Subcutaneous adipose tissue (tissue), 4 donors: ENCODE results near the gene OR6C2. TPM values are rescaled to one million over a fixed set of nuclear protein-coding genes. Genes with fewer than 3 reads are reported as not detected.

Source experiments
- total RNA-seq, 4 donors: library from RNA; depleted of rRNA; stranded (reverse); fragments of >200 nt; gene quantifications; one replicate each; pipeline ENCODE4 v1.1.0, GENCODE V29; 2016
- TF ChIP-seq, protein P1 (sequence below): fragments of 450-650 bp; IDR thresholded peaks from one replicate; pipeline ENCODE4 v1.5.1; 2016; ENCODE audit warnings: low read depth, mild to moderate bottlenecking, control low read depth, antibody characterized with exemption, moderate library complexity

OR6C2 gene
- not detected for total RNA-seq

DNA sequence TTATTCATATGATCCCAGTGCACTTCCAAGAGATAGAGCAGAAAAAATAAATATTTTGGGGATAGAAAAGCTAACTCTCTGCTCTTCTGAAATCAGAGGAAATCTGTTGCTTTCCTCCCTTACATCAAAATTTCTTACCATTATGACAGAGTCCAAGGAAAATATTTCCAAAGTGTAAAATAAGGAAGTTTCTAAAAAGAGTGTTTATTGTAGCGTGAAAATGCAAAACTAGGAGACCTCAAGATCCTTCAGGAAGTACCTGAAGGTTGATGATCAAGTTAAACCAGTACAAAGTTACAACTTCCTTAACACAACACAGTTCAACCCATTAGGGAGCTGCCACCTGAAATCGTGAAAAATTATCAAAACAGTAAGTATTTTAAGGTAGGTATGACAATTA lies at the start of gene OR6C2:
OR6C2 (plus strand) TSS at position 301 of the 400 bp plus-strand sequence. CDS start 8,138 bp downstream, outside the sequence.
- TF ChIP-seq, protein P1, sequence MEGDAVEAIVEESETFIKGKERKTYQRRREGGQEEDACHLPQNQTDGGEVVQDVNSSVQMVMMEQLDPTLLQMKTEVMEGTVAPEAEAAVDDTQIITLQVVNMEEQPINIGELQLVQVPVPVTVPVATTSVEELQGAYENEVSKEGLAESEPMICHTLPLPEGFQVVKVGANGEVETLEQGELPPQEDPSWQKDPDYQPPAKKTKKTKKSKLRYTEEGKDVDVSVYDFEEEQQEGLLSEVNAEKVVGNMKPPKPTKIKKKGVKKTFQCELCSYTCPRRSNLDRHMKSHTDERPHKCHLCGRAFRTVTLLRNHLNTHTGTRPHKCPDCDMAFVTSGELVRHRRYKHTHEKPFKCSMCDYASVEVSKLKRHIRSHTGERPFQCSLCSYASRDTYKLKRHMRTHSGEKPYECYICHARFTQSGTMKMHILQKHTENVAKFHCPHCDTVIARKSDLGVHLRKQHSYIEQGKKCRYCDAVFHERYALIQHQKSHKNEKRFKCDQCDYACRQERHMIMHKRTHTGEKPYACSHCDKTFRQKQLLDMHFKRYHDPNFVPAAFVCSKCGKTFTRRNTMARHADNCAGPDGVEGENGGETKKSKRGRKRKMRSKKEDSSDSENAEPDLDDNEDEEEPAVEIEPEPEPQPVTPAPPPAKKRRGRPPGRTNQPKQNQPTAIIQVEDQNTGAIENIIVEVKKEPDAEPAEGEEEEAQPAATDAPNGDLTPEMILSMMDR = no peak

DNA sequence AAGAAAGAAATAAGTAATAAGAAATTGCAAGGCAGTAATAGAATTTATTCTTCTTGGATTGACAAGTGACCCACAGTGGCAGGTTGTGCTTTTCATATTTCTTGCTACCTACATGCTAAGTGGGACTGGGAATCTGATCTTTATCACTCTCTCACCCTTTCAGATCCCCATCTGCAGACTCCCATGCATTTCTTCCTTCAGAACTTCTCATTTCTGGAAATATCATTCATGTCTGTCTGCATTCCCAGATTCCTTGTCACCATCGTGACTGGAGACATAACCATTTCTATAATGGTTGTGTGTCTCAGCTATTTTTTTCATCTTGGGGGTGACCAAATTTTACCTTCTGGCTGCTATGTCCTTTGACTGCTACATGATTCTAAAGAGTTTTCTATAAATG lies 47.5 kb upstream of the OR6C2 start:
- TF ChIP-seq, protein P1 = no peak

DNA sequence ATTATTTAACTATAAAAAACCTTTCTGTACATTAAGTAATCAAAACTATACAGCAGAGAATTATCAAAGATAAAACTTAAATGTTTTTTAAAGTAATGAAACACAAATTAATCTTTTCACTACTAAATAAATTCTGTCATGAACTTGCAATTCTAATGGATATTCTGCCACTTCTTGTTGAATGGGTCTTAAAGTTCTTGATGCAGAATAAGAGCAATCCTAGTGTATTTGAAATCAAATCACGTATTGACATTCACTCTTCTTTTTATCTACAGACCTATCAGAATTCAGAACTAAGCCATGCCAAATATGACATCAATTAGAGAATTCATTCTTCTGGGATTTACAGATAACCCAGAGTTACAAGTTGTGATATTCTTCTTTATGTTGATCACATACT lies 43.6 kb upstream of the OR6C2 start, which contains the start of gene OR6C65:
OR6C65 (plus strand) TSS at position 301 of the 400 bp plus-strand sequence; CDS start at position 301, 0 bp downstream.
- TF ChIP-seq, protein P1 = no peak

DNA sequence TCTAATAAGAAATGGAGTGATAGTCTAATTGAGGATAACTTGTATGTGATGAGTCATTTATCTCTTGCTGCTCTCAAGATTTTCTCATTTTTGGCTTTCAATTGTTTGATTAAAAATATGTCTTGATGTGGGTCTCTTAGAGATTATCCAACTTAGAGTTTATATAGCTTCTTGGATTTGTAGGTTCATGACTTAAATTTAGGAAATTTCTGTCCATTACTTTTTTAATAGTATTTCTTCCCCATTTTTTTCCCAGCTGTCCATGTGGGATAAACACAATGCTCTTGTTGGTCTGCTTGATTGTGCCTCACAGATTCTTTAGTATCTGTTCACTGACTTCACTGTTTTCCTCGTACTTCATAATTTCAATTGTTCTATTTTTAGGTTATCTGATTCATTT lies 36.0 kb upstream of the OR6C2 start:
- TF ChIP-seq, protein P1 = no peak

DNA sequence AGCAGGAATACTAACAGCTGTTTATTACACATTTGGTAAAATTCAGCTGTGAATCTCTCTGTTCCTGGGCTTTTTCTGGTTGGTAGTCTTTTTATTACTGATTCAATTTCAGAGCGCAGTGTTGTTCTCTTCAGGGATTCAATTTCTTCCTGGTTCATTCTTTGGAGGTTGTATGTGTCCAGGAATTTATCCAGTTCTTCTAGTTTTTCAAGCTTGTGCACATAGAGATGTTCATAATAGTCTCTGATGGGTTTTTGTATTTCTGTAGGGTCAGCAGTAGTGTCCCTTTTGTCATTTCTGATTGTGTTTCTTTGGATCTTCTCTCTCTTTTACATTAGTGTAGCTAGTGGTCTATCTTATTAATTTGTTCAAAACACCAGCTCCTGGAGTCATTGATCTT lies 26.9 kb upstream of the OR6C2 start:
- TF ChIP-seq, protein P1 = no peak

DNA sequence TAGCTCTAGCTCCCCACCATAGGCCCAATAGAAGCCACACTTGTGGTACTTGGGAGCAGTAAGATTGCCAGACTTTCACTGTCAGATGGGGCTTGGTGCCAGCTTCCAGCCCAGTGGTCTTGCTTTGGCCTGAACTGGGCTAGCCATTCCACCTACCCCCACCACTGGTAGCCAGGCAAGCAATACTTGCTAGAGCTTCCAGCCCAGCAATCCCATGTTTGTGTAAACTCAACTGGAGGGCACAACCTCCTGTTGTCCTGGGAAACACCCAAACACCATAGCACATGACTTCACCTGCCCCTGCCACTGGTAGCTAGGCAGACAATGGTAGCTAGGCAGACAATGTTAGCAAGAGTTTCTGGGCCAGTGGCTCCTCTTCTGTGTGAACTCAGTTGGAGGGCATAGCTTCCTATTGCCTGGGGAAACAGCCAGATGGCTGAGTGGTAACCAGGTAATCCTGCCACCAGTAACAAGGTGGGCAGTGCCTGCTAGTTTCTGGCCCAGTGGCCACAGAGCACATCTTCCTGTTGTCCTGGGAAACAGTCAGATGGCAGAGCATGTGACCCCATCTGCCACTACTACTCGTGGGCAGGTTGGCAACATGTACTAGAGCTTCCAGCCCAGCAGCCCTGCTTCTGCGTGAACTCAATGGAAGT lies 23.4 kb upstream of the OR6C2 start:
- TF ChIP-seq, protein P1 = no peak

DNA sequence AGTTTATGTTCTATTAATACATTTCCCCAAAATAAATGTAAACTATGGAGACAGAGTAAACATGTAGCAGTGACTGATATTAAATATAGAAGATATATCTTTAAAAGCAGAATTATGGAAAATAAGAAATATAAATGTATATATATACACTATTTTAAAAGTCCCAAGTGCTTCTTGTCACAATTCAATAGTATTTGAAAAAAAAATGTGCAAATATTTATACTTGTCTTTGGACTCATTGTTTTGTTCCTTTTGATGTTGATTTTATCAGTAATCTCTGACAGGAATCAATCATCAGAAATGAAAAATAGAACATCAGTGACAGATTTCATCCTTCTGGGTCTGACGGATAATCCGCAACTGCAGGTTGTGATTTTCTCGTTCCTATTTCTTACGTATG lies 17.9 kb upstream of the OR6C2 start, which contains the start of gene OR6C76:
OR6C76 (plus strand) TSS at position 301 of the 400 bp plus-strand sequence; CDS start at position 301, 0 bp downstream.
- TF ChIP-seq, protein P1 = no peak
